A673 (cell line): ENCODE measurements around the gene STMN3.

ENCODE experiments used
- EZH2 ChIP-seq: fragments of 200-600 bp; sonication (generic); IDR thresholded peaks from 2 replicates; pipeline ENCODE4 v1.6.1; 2017; ENCODE audit warnings: borderline replicate concordance, low read depth, mild to moderate bottlenecking, mixed read lengths, antibody characterized with exemption, low read length; ENCODE audit not compliant: poor library complexity, severe bottlenecking
- TF ChIP-seq, protein P1 (sequence below): fragments of 300-800, 200-600 bp; sonication (generic); conservative IDR thresholded peaks from 2 replicates; pipeline ENCODE4 v1.5.1; 2017; ENCODE audit warnings: low read depth, mild to moderate bottlenecking, antibody characterized with exemption, low read length, moderate library complexity, mixed read lengths

GRCh38 chr20:63687419-63688178 is 34.4 kb upstream of the STMN3 start:
- TF ChIP-seq, protein P1, sequence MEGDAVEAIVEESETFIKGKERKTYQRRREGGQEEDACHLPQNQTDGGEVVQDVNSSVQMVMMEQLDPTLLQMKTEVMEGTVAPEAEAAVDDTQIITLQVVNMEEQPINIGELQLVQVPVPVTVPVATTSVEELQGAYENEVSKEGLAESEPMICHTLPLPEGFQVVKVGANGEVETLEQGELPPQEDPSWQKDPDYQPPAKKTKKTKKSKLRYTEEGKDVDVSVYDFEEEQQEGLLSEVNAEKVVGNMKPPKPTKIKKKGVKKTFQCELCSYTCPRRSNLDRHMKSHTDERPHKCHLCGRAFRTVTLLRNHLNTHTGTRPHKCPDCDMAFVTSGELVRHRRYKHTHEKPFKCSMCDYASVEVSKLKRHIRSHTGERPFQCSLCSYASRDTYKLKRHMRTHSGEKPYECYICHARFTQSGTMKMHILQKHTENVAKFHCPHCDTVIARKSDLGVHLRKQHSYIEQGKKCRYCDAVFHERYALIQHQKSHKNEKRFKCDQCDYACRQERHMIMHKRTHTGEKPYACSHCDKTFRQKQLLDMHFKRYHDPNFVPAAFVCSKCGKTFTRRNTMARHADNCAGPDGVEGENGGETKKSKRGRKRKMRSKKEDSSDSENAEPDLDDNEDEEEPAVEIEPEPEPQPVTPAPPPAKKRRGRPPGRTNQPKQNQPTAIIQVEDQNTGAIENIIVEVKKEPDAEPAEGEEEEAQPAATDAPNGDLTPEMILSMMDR = no peak
- no peak for TF ChIP-seq EZH2
